HCT116 (cell line): Measurements from ENCODE around the gene SNX15.

Source experiments
- YY1 ChIP-seq: IDR thresholded peaks from 2 replicates; pipeline ENCODE4 v1.6.1; 2011; ENCODE audit warnings: low read length, low read depth, moderate library complexity, mild to moderate bottlenecking; ENCODE audit not compliant: insufficient replicate concordance; ENCODE audit errors: extremely low read depth
- TF ChIP-seq, protein P1 (sequence below): IDR thresholded peaks from 2 replicates; pipeline ENCODE4 v1.6.1; 2012
- TF ChIP-seq, protein P2 (sequence below), 3 experiments: fragments of 200-600 bp in 1 of 3; sonication (generic) in 1 of 3; IDR thresholded peaks in 2 of 3; conservative IDR thresholded peaks in 1 of 3; 2 replicates each; pipeline ENCODE4 v1.5.1; 2012 to 2017; ENCODE audit warnings: low read depth in 2 of 3, low read length in 2 of 3, antibody characterized with exemption in 1 of 3, borderline replicate concordance in 1 of 3, control low read depth in 1 of 3, mild to moderate bottlenecking in 1 of 3, mixed read lengths in 1 of 3, mixed run types in 1 of 3, moderate library complexity in 1 of 3; ENCODE audit not compliant: insufficient read depth in 1 of 3

DNA sequence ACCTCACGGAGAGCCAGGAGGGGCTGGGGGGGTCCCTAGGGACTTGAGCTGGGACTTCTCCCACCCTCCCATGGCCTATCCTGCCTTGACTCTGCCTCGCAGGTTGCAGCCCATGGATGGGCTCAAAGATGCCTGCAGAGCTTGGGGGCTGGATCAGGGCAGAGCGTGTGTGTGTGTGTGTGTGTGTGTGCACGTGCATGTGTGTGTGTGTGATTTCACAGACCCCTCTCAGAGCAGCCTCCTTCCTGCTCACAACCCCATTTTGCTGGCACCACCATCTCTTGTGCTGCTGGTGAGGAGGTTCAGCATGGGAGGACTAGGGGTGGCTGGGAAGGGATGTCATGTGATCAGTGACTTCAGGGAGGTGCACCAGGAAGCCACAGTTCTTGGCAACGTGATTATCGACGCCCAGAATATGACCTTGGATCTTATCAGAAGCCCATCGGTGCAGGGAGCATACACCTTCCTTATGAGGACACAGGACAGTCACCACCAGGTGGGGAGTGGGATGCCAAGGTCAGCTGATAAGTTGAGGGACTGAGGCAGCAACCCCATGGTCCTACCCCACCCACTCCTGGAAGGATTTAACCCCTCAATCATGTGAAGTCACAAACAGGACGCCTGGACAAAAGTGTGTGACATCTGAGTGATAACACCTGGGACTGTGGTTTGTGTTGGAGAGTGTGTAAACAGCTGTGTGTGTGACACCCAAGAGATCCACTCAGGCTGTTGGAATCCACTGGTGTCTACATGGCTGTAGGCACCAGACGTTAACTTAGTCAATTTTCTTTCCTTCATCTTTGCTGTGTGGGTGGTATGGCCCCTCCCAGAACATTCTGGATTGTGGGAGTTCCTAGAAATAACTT, 33.0 kb downstream of the SNX15 start:
- TF ChIP-seq, protein P1, sequence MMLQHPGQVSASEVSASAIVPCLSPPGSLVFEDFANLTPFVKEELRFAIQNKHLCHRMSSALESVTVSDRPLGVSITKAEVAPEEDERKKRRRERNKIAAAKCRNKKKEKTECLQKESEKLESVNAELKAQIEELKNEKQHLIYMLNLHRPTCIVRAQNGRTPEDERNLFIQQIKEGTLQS: no peak
- TF ChIP-seq, protein P2, sequence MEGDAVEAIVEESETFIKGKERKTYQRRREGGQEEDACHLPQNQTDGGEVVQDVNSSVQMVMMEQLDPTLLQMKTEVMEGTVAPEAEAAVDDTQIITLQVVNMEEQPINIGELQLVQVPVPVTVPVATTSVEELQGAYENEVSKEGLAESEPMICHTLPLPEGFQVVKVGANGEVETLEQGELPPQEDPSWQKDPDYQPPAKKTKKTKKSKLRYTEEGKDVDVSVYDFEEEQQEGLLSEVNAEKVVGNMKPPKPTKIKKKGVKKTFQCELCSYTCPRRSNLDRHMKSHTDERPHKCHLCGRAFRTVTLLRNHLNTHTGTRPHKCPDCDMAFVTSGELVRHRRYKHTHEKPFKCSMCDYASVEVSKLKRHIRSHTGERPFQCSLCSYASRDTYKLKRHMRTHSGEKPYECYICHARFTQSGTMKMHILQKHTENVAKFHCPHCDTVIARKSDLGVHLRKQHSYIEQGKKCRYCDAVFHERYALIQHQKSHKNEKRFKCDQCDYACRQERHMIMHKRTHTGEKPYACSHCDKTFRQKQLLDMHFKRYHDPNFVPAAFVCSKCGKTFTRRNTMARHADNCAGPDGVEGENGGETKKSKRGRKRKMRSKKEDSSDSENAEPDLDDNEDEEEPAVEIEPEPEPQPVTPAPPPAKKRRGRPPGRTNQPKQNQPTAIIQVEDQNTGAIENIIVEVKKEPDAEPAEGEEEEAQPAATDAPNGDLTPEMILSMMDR (IDR thresholded peaks at IDR 0.05 in 2 of 3, conservative IDR thresholded peaks at IDR 0.05 in 1 of 3; ENCODE audit: borderline replicate concordance in 1 of 3, insufficient read depth in 1 of 3, low read depth in 2 of 3, low read length in 2 of 3): no peak
- no peak for TF ChIP-seq YY1
